DMS 273 treated with DMSO at 0.1 percent for 48 hours (cell line): Measurements from ENCODE around the gene CDC14A.
A peak's percentile ranks its signal among the peaks of the same experiment; 100 is the strongest.

Source experiments
- DNase-seq: peaks from one replicate; lab custom pipeline; 2025; lab: John Stamatoyannopoulos, UW

CDC14A gene

GRCh38 chr1:100448366-100448765, 96.1 kb downstream of the CDC14A start:
- DNase-seq, result no peak

- DNase-seq, result no peak
Measured at GRCh38 chr1:100449477-100449876, 97.2 kb downstream of the CDC14A start.

- DNase-seq, result no peak
Measured at GRCh38 chr1:100452641-100453040, 100.3 kb downstream of the CDC14A start.

- DNase-seq, result no peak
Measured at GRCh38 chr1:100455478-100456072, 103.3 kb downstream of the CDC14A start.

GRCh38 chr1:100456880-100457279, 104.6 kb downstream of the CDC14A start:
- no peak for DNase-seq

GRCh38 chr1:100457683-100458082, 105.4 kb downstream of the CDC14A start:
- no peak for DNase-seq

- DNase-seq, result no peak
Measured at GRCh38 chr1:100458661-100459357, 106.5 kb downstream of the CDC14A start.

GRCh38 chr1:100459358-100460114, 107.2 kb downstream of the CDC14A start:
- peak; percentile 60 for DNase-seq

- no peak for DNase-seq
Measured at GRCh38 chr1:100461222-100461621, 108.9 kb downstream of the CDC14A start.

GRCh38 chr1:100462326-100463025, 110.2 kb downstream of the CDC14A start:
- no peak for DNase-seq

GRCh38 chr1:100463791-100464424, 111.6 kb downstream of the CDC14A start:
- peak; percentile 73 for DNase-seq

- peak; percentile 29 for DNase-seq
Measured at GRCh38 chr1:100469578-100469977, 117.3 kb downstream of the CDC14A start.

- DNase-seq, result no peak
Measured at GRCh38 chr1:100474834-100475233, 122.5 kb downstream of the CDC14A start.

GRCh38 chr1:100476735-100477290, 124.5 kb downstream of the CDC14A start:
- no peak for DNase-seq

GRCh38 chr1:100478816-100479215, 126.5 kb downstream of the CDC14A start:
- DNase-seq, result no peak

- no peak for DNase-seq
Measured at GRCh38 chr1:100479620-100480338, 127.5 kb downstream of the CDC14A start.

- no peak for DNase-seq
Measured at GRCh38 chr1:100481303-100481702, 129.0 kb downstream of the CDC14A start.

- DNase-seq, result no peak
Measured at GRCh38 chr1:100482167-100482566, 129.9 kb downstream of the CDC14A start.

GRCh38 chr1:100482748-100483147, 130.4 kb downstream of the CDC14A start:
- DNase-seq, result no peak

- DNase-seq, result no peak
Measured at GRCh38 chr1:100483230-100483629, 130.9 kb downstream of the CDC14A start.

GRCh38 chr1:100485855-100486258, 133.6 kb downstream of the CDC14A start:
- DNase-seq, result no peak
